ENCODE data around the gene CNTFR. TPM values are rescaled to one million over a fixed set of nuclear protein-coding genes. Genes with fewer than 3 reads are reported as not detected.

CNTFR gene
- total and polyA plus RNA-seq, 2 experiments from 2014 or later: 0.73 to 1.9 TPM

GRCh38 chr9:34544035-34544434, 45.5 kb downstream of the CNTFR start:
- Mint-ChIP-seq H3K4me1 (no peaks in the 10 kb centered on the region), H3K9me3 (no peaks in the 10 kb centered on the region; the same call in 2 of the 3 replicates), H3K27ac (no peak overlapping the region), H3K36me3 (ENCODE audit: low read depth) (no peaks in the 10 kb centered on the region), H3K4me3 (no peak overlapping the region), H3K27me3 (ENCODE audit: insufficient read depth, low read depth, poor library complexity) (peaks cover 2% of the 10 kb centered on the region)
- H4K20me1 ChIP-seq (replicated peaks; ENCODE audit: insufficient read depth): no peaks in the 10 kb centered on the region
- no peaks in the 10 kb centered on the region for H3K27me3 ChIP-seq (ENCODE audit: insufficient read depth)
- no peaks in the 10 kb centered on the region for H3F3A ChIP-seq (replicated peaks; ENCODE audit: low read depth)
- no peaks in the 10 kb centered on the region for H3K9me2 ChIP-seq (ENCODE audit: insufficient read depth)
- no peaks in the 10 kb centered on the region for H3K4me1 ChIP-seq (ENCODE audit: insufficient read depth)
- no peaks in the 10 kb centered on the region for H3K79me2 ChIP-seq (replicated peaks; ENCODE audit: insufficient read depth)
- H2AFZ ChIP-seq: no peak overlapping the region
- no peak overlapping the region for H3K4me3 ChIP-seq
- H3K4me2 ChIP-seq: no peak overlapping the region
- H3K27ac ChIP-seq (ENCODE audit: low read depth): no peak overlapping the region
- H3K36me3 ChIP-seq (ENCODE audit: insufficient read depth): no peaks in the 10 kb centered on the region
- no peak for ATAC-seq
- TF ChIP-seq POLR2AphosphoS5 (IDR thresholded peaks at IDR 0.05; ENCODE audit: low read depth) (no peak), REST (IDR thresholded peaks at IDR 0.05; ENCODE audit: unreplicated experiment) (no peak), ZNF462 (CRISPR knock-in tag; IDR thresholded peaks at IDR 0.05) (no peak), ZNF331 (CRISPR knock-in tag; IDR thresholded peaks at IDR 0.05; ENCODE audit: low read depth) (no peak), JUNB (IDR thresholded peaks at IDR 0.05; ENCODE audit: unreplicated experiment) (no peak), CREB1 (CRISPR knock-in tag; IDR thresholded peaks at IDR 0.05; ENCODE audit: low read depth) (no peak), STAT1 (IDR thresholded peaks at IDR 0.05; ENCODE audit: unreplicated experiment) (no peak), EZH2 (IDR thresholded peaks at IDR 0.05; ENCODE audit: low read depth, unreplicated experiment) (no peak), CTCF (conservative IDR thresholded peaks at IDR 0.05; ENCODE audit: low read depth in 2 of 2) (no peak), ZNF114 (CRISPR knock-in tag; IDR thresholded peaks at IDR 0.05) (no peak), EZH2phosphoT487 (IDR thresholded peaks at IDR 0.05; ENCODE audit: unreplicated experiment) (no peak), ETS1 (IDR thresholded peaks at IDR 0.05) (no peak), NANOG (IDR thresholded peaks at IDR 0.05; ENCODE audit: borderline replicate concordance) (no peak)
- no peak for DNase-seq (ENCODE audit: low spot score)

Data from GM23338 (cell line).